ENCODE measurements around the gene BCAR3. TPM values are rescaled to one million over a fixed set of nuclear protein-coding genes. Genes with fewer than 3 reads are reported as not detected.
"Not testable (repeated sequence)": the region's sequence is repeated elsewhere in the genome, so short reads cannot be mapped to it uniquely, and the experiment has no call there.

Gene BCAR3
- total RNA-seq, 2 experiments from 2014 or later = 0.66 to 0.72 TPM

DNA sequence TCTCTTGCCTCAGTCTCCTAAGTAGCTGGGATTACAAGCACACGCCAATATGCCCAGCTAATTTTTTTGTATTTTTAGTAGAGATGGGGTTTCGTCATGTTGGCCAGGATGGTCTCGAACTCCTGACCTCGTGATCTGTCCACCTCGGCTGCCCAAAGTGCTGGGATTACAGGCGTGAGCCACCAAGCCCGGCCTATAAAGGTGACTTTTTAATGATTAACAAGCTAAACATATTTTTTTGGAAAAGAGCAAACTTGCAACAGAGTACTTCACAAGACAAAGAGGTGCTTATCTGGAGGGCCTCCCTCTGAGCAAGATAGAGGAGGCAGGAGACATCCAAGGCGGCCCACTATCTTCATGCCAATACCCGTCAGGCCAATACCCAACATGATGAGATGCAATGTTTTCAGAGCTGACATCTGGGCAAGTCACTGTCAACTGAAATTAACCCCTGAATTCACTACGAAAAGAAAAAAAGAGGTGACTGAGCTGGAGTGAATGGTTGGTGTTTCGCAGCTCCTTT lies 10.5 kb downstream of the BCAR3 start:
- Mint-ChIP-seq H3K4me3 (no peak overlapping the region), H3K27me3 (no peaks in the 10 kb centered on the region), H3K4me1 (no peaks in the 10 kb centered on the region), H3K27ac (no peak overlapping the region), H3K9me3 (no peaks in the 10 kb centered on the region), H3K36me3 (no peaks in the 10 kb centered on the region)
- no peak for DNase-seq

DNA sequence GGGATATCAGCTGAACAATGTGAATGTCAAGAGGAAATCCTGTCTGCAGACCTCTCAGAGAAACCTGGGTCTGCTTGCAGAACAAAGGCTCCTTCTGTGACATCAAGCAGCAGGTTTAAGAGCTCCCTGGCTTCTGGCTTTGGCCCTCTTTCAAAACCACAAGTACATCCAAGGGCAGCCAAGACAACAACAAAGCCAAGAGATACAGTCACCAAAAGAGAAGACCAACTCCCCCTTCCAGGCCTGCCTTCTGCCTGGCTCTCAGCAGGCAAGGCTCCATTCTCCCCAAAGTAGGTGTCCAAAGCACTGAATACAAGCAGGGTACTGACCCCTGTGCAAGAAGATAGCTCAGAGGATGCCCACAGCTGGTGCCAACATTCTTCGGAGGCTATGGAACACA lies 11.5 kb downstream of the BCAR3 start:
- H3K4me3 Mint-ChIP-seq = no peak overlapping the region
- no peaks in the 10 kb centered on the region for H3K9me3 Mint-ChIP-seq
- H3K36me3 Mint-ChIP-seq = no peaks in the 10 kb centered on the region
- no peak overlapping the region for H3K27ac Mint-ChIP-seq
- no peaks in the 10 kb centered on the region for H3K27me3 Mint-ChIP-seq
- DNase-seq = no peak
- no peaks in the 10 kb centered on the region for H3K4me1 Mint-ChIP-seq

DNA sequence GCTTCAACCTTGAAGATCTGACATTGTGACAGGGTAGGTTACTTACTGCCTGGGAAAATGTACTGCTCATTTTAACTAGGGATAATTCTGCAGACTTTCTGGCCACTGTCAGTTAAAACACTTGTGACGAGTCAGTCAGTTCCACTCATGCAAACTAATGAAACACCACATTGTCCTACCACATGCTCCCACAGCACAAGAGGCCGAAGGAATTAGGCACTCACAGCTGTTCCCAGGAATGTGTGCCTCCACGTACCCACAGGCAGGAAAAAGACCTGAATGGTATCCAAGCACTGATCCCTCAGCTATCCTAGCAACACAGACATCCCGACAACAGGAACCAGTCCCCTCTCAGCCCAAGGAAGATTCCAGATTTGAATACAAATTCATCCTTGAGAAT lies 12.3 kb downstream of the BCAR3 start:
- Mint-ChIP-seq H3K36me3 (no peaks in the 10 kb centered on the region), H3K4me3 (no peak overlapping the region), H3K4me1 (no peaks in the 10 kb centered on the region), H3K27ac (no peak overlapping the region), H3K27me3 (no peaks in the 10 kb centered on the region), H3K9me3 (no peaks in the 10 kb centered on the region)
- DNase-seq = no peak

DNA sequence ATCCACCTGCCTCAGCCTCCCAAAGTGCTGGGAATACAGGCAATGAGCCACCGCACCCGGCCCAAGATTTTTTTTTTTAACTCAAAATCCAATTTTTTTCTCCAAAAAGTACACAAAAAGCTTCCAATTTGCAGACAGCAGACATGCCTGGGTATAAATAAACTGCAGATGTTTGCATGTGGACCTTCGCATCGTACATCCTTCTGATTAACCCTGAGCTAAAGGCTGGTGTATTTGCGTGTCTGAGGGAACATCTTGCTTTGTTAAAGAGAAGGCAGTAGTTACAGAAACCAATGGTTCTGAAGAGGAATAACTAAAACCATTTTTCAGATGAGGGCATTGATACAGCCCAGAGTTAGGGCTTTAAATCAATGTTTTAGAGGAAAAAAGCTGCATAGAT lies 12.7 kb downstream of the BCAR3 start:
- no peaks in the 10 kb centered on the region for H3K36me3 Mint-ChIP-seq
- no peak overlapping the region for H3K27ac Mint-ChIP-seq
- H3K27me3 Mint-ChIP-seq = no peaks in the 10 kb centered on the region
- DNase-seq = no peak
- no peaks in the 10 kb centered on the region for H3K4me1 Mint-ChIP-seq
- H3K4me3 Mint-ChIP-seq = no peak overlapping the region
- no peaks in the 10 kb centered on the region for H3K9me3 Mint-ChIP-seq

DNA sequence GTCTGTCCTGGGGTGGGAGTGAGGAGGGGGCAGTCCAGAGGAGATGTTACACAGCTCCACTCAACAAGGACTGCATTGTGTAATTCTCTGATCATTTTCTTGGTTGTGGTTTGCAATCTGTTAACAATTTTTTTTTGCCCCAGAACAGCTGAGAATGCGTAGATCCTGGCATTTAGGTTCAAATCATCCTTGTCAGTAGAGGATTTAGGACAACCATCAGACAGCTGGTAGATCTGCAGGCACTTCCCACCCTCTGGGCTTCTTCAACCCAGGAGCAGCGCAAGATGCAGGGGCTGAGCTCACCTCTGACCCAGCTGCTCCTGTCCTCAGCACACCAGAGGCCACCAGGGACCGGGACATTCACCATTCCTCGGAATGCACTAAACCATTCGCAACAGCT lies 13.5 kb downstream of the BCAR3 start:
- Mint-ChIP-seq H3K4me3 (no peak overlapping the region), H3K27ac (no peak overlapping the region), H3K36me3 (no peaks in the 10 kb centered on the region), H3K27me3 (no peaks in the 10 kb centered on the region), H3K4me1 (no peaks in the 10 kb centered on the region), H3K9me3 (no peaks in the 10 kb centered on the region)
- DNase-seq = no peak

DNA sequence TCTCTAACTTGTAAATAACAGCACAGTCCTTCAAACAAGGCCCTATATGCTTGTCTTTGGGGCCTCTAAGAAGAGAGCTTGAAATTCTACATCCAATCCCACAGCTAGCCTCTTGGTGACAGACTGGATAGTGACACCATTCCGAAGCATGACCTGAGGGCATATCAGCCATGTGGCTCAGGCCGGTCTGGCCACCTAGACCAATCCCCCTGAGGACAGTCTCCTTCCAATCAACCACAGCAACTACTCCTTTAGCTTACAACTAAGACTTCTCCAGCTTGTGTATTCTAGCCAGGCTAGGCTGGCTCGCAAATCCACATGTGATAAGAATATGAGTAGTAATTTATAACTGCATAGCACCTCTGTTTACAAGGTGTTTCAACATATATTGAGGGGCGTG lies 14.0 kb downstream of the BCAR3 start:
- Mint-ChIP-seq H3K27ac (no peak overlapping the region), H3K4me1 (no peaks in the 10 kb centered on the region), H3K27me3 (no peaks in the 10 kb centered on the region), H3K9me3 (no peaks in the 10 kb centered on the region), H3K36me3 (no peaks in the 10 kb centered on the region), H3K4me3 (no peak overlapping the region)
- DNase-seq = no peak

DNA sequence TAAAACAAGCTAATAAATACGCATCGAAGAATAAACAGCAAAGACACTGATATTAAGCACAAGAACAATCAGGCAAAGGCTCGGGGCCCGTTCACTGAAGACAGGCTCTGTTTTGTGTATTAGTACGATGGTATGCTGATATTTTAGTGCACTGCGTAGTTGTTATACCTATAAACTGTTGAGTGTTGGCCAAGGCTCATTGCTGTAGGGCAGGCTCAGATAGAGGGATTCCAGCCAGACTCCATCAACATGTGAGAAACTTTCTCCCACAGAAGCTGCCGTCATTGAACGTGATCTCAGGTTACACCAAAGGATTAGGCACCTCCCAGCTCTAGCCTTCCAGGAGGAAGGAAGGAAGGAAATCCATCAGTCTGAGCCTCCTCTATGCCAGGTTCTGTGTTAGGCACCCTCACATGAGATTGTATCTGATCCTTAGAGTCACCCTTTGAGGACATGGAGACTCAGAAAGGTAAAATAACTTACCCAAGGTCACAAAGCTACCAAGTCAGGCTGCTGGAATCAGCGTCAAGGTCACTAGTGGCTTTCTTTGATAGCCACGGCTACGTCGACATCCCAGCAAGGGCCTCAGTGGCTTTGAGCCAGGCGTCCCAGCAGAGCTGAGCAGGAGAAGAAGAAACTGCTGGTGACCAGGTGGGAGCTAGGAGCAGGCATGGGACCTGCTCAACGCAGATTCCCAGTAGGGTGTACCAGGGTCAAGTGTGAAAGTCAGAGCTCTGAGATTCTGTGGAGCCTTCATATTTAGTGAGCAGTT lies 14.8 kb downstream of the BCAR3 start:
- no peaks in the 10 kb centered on the region for H3K36me3 Mint-ChIP-seq
- no peak overlapping the region for H3K4me3 Mint-ChIP-seq
- H3K4me1 Mint-ChIP-seq = no peaks in the 10 kb centered on the region
- H3K27ac Mint-ChIP-seq = no peak overlapping the region
- peaks cover 4% of the 10 kb centered on the region for H3K27me3 Mint-ChIP-seq
- DNase-seq = no peak
- H3K9me3 Mint-ChIP-seq = no peaks in the 10 kb centered on the region

DNA sequence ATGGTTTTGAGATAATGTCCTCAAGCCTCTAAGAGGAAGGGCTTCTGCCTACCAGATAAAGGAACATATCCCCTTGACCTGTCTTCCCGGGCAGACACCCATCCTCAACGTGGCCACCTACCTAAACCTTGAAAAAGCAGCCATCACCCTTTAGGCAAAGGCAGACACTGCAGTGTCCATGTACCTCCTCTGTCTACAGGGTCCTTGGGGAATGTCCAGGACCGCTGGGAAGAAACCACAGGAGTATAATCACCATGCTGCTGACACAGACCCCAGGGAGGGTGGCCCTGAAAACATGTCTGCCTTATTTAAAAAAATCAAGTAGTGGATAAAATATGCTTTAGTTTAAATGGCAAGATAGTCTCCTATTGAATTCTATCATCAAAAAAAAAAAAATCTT lies 16.6 kb downstream of the BCAR3 start:
- Mint-ChIP-seq H3K9me3 (no peaks in the 10 kb centered on the region), H3K36me3 (no peaks in the 10 kb centered on the region), H3K4me3 (no peak overlapping the region)

DNA sequence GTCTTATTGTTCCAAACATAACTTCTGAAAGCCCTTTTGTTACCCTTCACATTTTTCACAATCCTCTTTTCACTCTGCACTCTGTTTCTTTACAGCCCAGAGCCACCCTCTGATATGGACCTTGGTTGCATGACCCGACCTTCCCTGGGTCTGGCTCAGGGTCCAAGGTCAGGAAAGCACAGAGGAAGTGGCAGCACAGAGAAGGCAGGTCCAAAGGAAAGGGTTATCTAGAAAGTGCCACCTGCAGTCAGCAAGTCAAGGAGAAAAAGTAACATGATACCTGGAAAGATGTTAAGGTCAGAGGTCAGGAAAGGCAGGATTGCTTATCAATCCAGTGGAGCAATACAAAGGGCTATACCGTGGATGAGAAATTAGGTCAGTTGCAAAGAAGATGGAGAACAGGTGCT lies 18.4 kb downstream of the BCAR3 start:
- H3K9me3 Mint-ChIP-seq = no peaks in the 10 kb centered on the region
- H3K27ac Mint-ChIP-seq = no peak overlapping the region
- H3K4me1 Mint-ChIP-seq = no peaks in the 10 kb centered on the region
- no peak overlapping the region for H3K4me3 Mint-ChIP-seq
- H3K36me3 Mint-ChIP-seq = no peaks in the 10 kb centered on the region
- H3K27me3 Mint-ChIP-seq = peaks cover 4% of the 10 kb centered on the region
- no peak for DNase-seq

More for the DNA sequence above, 16.6 kb downstream of the BCAR3 start:
- Mint-ChIP-seq H3K4me1 (no peaks in the 10 kb centered on the region), H3K27me3 (peaks cover 4% of the 10 kb centered on the region), H3K27ac (no peak overlapping the region)
- DNase-seq = no peak

DNA sequence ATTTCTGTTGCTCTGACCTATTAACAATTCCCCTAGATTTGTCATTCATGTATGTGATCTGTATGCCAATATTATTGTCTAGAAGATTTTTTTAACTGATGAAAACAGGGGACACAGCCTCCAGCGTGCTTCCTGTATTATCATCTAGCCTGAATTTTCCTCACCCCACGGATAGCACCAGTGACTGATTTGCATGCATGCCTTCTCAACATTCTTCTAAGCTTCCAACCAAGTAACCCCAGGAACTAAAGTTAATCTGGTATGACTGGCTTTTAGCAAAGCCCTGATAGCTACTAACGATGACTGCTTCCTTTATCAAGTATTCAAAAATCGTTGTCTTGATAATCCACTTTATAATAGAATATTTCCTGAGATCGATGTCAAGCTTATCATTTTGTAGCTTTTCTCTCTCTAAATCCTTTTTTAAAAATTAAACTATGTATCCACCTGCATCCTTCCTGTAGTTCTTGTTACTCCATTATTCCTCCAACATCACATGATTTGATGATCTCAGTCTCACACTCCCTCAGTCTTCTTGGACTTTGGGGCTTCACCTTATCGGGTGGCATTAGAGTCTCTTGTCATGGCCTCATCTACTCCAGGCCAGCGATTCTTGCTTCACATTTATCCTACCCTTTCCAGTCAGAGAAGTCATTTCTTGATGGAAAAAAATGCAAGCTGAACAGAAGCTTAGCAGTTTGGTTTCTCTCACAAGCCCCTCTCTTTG lies 19.0 kb downstream of the BCAR3 start:
- Mint-ChIP-seq H3K4me3 (no peak overlapping the region), H3K4me1 (no peaks in the 10 kb centered on the region), H3K27me3 (peaks cover 4% of the 10 kb centered on the region), H3K36me3 (no peaks in the 10 kb centered on the region), H3K27ac (no peak overlapping the region), H3K9me3 (no peaks in the 10 kb centered on the region)
- no peak for DNase-seq

DNA sequence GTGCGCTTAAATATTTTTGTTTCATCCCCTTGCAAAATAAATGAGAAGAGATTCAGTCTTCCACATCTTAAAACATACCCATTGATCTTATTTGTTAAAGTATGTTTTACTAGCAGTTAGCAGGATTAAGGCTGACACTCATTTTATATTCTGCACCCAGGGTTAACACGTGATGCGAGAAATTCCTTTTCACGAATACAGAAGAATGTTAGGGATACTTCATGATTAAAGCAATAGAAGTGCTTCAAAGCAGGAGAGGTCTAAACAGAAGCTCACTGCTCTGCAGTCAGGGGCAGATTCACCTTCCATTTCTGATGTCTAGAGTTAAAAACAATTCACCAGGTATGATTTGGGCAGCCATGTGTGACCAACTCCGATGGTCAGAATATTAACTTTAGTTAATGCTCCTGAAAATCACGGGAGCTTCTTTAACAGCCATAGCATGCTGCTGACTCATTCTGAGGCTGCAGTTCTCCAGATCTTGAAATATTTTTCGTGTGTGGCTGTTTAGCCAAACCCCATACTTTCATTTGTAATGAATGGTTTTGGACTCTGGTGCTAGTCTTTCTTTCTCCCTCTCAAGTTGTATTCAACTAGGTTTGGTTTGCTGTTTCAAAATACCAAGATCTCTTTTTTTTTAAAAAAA lies 19.7 kb downstream of the BCAR3 start:
- Mint-ChIP-seq H3K4me3 (no peak overlapping the region), H3K4me1 (no peaks in the 10 kb centered on the region), H3K36me3 (no peaks in the 10 kb centered on the region), H3K9me3 (no peaks in the 10 kb centered on the region), H3K27ac (no peak overlapping the region), H3K27me3 (peaks cover 4% of the 10 kb centered on the region)
- no peak for DNase-seq

DNA sequence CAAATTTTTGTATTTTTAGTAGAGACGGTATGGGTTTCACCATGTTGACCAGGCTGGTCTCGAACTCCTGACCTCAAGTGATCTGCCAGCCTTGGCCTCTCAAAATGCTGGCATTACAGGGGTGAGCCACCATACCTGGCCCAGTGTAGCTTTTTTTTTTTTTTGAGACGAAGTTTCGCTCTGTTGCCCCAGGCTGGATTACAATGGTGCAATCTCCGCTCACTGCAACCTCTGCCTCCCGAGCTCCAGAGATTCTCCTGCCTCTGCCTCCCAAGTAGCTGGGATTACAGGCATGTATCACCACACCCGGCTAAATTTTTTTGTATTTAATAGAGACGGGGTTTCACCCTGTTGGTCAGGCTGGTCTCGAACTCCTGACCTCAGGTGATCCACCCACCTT lies 20.3 kb downstream of the BCAR3 start:
- not testable (repeated sequence) for DNase-seq, H3K4me3 Mint-ChIP-seq

DNA sequence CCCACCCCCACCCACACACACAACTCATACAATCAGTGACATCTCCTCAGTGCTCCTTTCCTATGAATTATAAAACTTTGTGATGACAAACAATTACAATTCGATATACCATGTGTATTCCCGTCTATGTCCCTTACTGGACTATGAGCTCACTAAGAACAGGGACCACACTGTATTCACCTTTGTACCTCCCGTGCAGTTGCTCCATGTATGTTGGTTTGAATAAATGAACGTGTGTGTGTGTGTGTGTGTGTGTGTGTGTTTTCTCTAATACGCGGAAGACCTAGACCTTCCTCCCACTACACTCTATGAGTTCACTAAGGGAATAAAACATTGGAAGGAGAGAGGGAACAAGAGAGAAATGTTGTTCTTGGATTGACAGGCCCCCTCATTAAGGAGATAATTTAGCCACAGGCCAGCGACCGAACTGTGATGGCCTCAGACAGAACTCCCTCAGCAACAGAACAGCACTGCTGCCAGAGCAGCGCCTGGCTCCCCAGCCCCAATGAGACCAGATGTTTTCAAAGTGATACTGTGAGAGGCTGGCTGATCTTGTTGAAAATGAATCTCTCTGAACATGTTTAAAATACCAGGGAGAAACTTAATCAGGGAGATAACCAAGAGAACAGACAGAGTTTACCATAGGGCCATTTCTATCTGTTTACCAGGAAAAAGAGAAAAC lies 21.7 kb downstream of the BCAR3 start:
- Mint-ChIP-seq H3K4me3 (no peak overlapping the region), H3K27me3 (peaks cover 4% of the 10 kb centered on the region), H3K9me3 (no peaks in the 10 kb centered on the region), H3K36me3 (no peaks in the 10 kb centered on the region), H3K4me1 (no peaks in the 10 kb centered on the region), H3K27ac (no peak overlapping the region)
- no peak for DNase-seq

More for the DNA sequence above, 20.3 kb downstream of the BCAR3 start:
- H3K27me3 Mint-ChIP-seq, H3K4me1 Mint-ChIP-seq, H3K9me3 Mint-ChIP-seq, H3K27ac Mint-ChIP-seq, H3K36me3 Mint-ChIP-seq: not testable (repeated sequence)

DNA sequence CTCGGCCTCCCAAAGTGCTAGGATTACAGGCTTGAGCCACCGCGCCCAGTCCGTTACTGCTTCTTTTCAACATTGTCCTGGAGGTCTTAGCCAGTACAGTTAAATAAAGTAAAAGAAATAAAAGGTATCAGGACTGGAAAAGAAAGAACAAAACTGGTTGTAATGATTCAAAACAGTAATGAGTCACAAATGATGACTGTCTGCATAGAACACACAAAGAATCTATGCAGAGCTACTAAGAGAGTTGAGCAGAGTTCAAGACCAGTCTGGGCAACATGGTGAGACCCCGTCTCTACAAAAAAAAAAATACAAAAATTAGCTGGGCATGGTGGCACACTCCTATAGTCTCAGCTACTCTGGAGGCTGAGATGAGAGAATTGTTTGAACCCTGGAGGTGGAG lies 23.4 kb downstream of the BCAR3 start:
- peaks cover 4% of the 10 kb centered on the region for H3K27me3 Mint-ChIP-seq
- DNase-seq = no peak
- no peaks in the 10 kb centered on the region for H3K4me1 Mint-ChIP-seq
- no peak overlapping the region for H3K4me3 Mint-ChIP-seq
- H3K27ac Mint-ChIP-seq = no peak overlapping the region
- H3K36me3 Mint-ChIP-seq = no peaks in the 10 kb centered on the region
- no peaks in the 10 kb centered on the region for H3K9me3 Mint-ChIP-seq

DNA sequence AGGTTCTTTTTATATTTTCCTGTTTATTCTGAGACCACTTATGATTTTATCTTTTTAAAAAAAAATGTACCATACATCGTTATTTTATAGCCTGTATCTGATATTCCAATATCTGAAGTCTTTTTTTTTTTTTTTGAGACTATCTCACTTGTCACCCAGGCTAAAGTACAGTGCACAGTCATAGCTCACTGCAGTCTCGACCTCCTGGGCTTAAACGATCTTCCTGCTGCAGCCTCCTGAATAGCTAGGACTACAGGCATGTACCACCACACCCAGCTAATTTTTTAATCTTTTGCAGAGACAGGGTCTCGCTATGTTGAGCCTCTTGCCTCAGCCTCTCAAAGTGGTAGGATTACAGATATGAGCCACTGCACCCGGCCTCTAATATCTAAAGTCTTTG lies 25.1 kb downstream of the BCAR3 start:
- Mint-ChIP-seq H3K4me1 (no peaks in the 10 kb centered on the region), H3K27me3 (no peaks in the 10 kb centered on the region), H3K4me3 (no peak overlapping the region), H3K36me3 (no peaks in the 10 kb centered on the region), H3K27ac (no peak overlapping the region), H3K9me3 (no peaks in the 10 kb centered on the region)
- no peak for DNase-seq
